HG03159 (cell line): Measurements from ENCODE around the gene CLCN2.

Experiments
- ATAC-seq: cut with Tn5 transposase; IDR thresholded peaks from one replicate; pipeline ENCODE4 v1.9.1; 2021; ENCODE audit warnings: mild to moderate bottlenecking, moderate library complexity; ENCODE audit not compliant: unreplicated experiment

CLCN2 gene

GRCh38 chr3:184300378-184300720 lies 61.1 kb downstream of the CLCN2 start:
- ATAC-seq: no peak

- no peak for ATAC-seq
Measured at GRCh38 chr3:184299488-184300377, 61.7 kb downstream of the CLCN2 start.

- peak; percentile 89 for ATAC-seq
Measured at GRCh38 chr3:184298759-184299487, 62.5 kb downstream of the CLCN2 start, which contains the start of gene PSMD2. Gene PSMD2, plus strand, starts transcription at chr3:184299241. Its CDS starts 26 bp downstream, at chr3:184299267.

- ATAC-seq: no peak
Measured at GRCh38 chr3:184296616-184297015, 64.8 kb downstream of the CLCN2 start.
